Measurements from ENCODE around the gene SHF.
A peak's percentile ranks its signal among the peaks of the same experiment; 100 is the strongest.

Gene SHF

DNA sequence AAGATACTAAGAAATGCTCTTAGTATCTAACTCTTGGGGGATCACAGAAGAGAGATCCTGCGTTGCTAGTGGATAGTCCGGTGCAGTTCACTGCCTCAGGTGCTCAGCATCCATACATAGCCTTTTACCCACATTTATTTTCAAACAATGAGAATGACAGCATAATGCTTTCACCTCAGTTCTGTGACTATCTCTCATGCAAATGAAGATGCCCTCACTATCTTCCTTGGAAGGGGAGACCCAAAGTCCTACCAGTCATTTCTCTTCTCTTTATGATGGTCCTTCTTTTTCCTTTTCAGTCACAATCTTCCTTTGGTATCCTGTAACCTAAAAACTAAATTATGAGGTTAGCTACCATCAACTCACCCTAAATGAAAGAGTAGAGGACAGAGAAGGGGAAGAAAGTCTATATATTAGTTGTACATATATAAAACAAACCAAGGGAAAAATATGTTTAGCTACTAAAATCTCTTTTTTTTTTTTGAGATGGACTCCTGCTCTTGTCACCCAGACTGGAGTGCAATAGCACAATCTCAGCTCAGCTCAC lies 33.4 kb upstream of the SHF start:
- H3K27me3 ChIP-seq (replicated peaks; ENCODE audit: control insufficient read depth, insufficient read depth, low read length) = no peaks in the 10 kb centered on the region; the same call in none of the 2 replicates
- no peak overlapping the region for H3K4me3 ChIP-seq (replicated peaks; ENCODE audit: low read depth, low read length)
- no peak for TF ChIP-seq CTCF (IDR thresholded peaks at IDR 0.05; ENCODE audit: insufficient read depth, low read length, poor library complexity, severe bottlenecking)
- no peak for DNase-seq (ENCODE audit: extremely low read depth, insufficient read length)
- no peaks in the 10 kb centered on the region for H3K36me3 ChIP-seq (ENCODE audit: control insufficient read depth, insufficient read depth, low read length)

GRCh38 chr15:45212493-45212892 lies 24.7 kb upstream of the SHF start:
- Histone ChIP-seq H3K4me3 (replicated peaks; ENCODE audit: low read depth, low read length) (no peak overlapping the region), H3K27me3 (replicated peaks; ENCODE audit: control insufficient read depth, insufficient read depth, low read length) (no peaks in the 10 kb centered on the region; the same call in 1 of the 2 replicates), H3K36me3 (ENCODE audit: control insufficient read depth, insufficient read depth, low read length) (no peaks in the 10 kb centered on the region)
- DNase-seq (ENCODE audit: extremely low read depth, insufficient read length) = no peak
- no peak for TF ChIP-seq CTCF (IDR thresholded peaks at IDR 0.05; ENCODE audit: insufficient read depth, low read length, poor library complexity, severe bottlenecking)

- Histone ChIP-seq H3K36me3 (ENCODE audit: control insufficient read depth, insufficient read depth, low read length) (no peaks in the 10 kb centered on the region), H3K27me3 (replicated peaks; ENCODE audit: control insufficient read depth, insufficient read depth, low read length) (no peaks in the 10 kb centered on the region), H3K4me3 (replicated peaks; ENCODE audit: low read depth, low read length) (no peak overlapping the region)
- peak; percentile 89 for TF ChIP-seq CTCF (IDR thresholded peaks at IDR 0.05; ENCODE audit: insufficient read depth, low read length, poor library complexity, severe bottlenecking)
- no peak for DNase-seq (ENCODE audit: extremely low read depth, insufficient read length)
Measured at GRCh38 chr15:45205192-45205591, 17.4 kb upstream of the SHF start.

DNA sequence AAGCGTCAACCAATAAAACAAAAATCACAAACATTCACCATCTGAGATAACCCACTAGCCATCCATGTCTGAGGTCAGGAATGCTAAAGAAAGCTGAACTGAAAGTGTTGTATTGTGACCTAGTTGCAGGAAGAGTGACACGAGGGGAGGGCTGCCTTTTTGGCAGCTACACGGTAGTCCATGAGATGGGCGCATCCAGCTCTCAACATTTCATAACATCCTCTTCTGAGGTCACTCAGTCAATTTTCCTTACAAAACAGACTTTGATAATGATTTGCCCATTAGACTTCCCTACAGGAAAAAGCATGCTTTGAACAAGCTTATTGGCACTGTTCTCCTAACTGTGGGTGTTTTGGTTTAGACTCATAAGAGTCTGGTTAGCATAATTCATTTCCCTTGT lies 15.4 kb upstream of the SHF start:
- Histone ChIP-seq H3K27me3 (replicated peaks; ENCODE audit: control insufficient read depth, insufficient read depth, low read length) (no peaks in the 10 kb centered on the region), H3K4me3 (replicated peaks; ENCODE audit: low read depth, low read length) (no peak overlapping the region), H3K36me3 (ENCODE audit: control insufficient read depth, insufficient read depth, low read length) (no peaks in the 10 kb centered on the region)
- DNase-seq (ENCODE audit: extremely low read depth, insufficient read length) = no peak
- no peak for TF ChIP-seq CTCF (IDR thresholded peaks at IDR 0.05; ENCODE audit: insufficient read depth, low read length, poor library complexity, severe bottlenecking)

GRCh38 chr15:45201869-45202268 lies 14.1 kb upstream of the SHF start:
- Histone ChIP-seq H3K36me3 (ENCODE audit: control insufficient read depth, insufficient read depth, low read length) (no peaks in the 10 kb centered on the region), H3K4me3 (replicated peaks; ENCODE audit: low read depth, low read length) (no peak overlapping the region), H3K27me3 (replicated peaks; ENCODE audit: control insufficient read depth, insufficient read depth, low read length) (no peaks in the 10 kb centered on the region)
- TF ChIP-seq CTCF (IDR thresholded peaks at IDR 0.05; ENCODE audit: insufficient read depth, low read length, poor library complexity, severe bottlenecking) = no peak
- no peak for DNase-seq (ENCODE audit: extremely low read depth, insufficient read length)

GRCh38 chr15:45201557-45201859 lies 13.7 kb upstream of the SHF start:
- no peaks in the 10 kb centered on the region for H3K36me3 ChIP-seq (ENCODE audit: control insufficient read depth, insufficient read depth, low read length)
- no peak for DNase-seq (ENCODE audit: extremely low read depth, insufficient read length)
- H3K27me3 ChIP-seq (replicated peaks; ENCODE audit: control insufficient read depth, insufficient read depth, low read length) = no peaks in the 10 kb centered on the region
- H3K4me3 ChIP-seq (replicated peaks; ENCODE audit: low read depth, low read length) = no peak overlapping the region
- TF ChIP-seq CTCF (IDR thresholded peaks at IDR 0.05; ENCODE audit: insufficient read depth, low read length, poor library complexity, severe bottlenecking) = no peak

Data from GM06990 (cell line).